Stimulated activated CD8-positive, alpha-beta memory T cell treated with anti-CD3 and anti-CD28 coated beads, Interleukin-4, amount 100 ng/mL, for 24 hours (primary cell): ENCODE measurements around the gene MDM4.
"Not testable (repeated sequence)": the region's sequence is repeated elsewhere in the genome, so short reads cannot be mapped to it uniquely, and the experiment has no call there.

Source experiments
- DNase-seq: peaks from one replicate; pipeline ENCODE4 v3.0.0-alpha.2; 2020; ENCODE audit warnings: low read depth

Gene MDM4

GRCh38 chr1:204562075-204562990 is 46.1 kb downstream of the MDM4 start:
- DNase-seq: no peak

- DNase-seq: no peak
Observed at GRCh38 chr1:204563307-204563706, 47.1 kb downstream of the MDM4 start.

DNA sequence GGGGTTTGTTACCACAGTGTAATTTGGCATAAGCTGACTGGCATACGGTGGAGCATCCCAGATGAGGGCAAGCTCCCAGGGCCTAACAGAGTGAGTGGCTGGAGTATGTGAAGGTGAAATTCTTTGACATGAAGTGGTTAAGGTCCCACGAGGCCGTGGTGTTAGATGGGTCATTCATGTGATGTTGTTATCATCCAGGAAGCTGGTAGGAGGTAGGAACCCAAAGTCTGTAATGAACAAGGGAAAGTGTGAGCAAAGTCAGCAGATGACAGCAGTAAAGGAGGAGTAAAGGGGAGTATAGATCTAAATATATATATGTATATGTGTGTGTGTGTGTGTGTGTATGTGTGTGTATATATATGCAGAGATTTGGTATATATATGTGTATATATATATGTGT is 47.6 kb downstream of the MDM4 start:
- no peak for DNase-seq

DNA sequence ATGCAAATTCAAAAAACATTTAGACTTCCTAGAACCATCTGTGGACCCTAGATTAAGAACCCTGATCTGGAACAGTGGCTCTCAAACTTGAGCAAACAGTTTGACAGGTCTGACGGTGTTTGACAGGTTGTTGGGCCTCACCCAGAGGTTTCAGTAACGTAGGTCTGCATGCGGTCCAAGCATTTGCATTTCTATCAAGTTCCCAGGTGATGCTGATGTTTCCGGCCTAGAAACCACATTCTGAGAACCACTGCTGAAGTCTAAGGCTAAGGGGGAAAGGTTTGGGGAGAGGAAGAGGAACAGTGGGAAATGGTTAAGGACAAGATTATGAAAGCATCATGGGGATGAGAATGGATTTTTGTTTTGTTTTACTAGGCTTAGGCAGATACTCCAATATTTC is 48.6 kb downstream of the MDM4 start:
- no peak for DNase-seq

DNA sequence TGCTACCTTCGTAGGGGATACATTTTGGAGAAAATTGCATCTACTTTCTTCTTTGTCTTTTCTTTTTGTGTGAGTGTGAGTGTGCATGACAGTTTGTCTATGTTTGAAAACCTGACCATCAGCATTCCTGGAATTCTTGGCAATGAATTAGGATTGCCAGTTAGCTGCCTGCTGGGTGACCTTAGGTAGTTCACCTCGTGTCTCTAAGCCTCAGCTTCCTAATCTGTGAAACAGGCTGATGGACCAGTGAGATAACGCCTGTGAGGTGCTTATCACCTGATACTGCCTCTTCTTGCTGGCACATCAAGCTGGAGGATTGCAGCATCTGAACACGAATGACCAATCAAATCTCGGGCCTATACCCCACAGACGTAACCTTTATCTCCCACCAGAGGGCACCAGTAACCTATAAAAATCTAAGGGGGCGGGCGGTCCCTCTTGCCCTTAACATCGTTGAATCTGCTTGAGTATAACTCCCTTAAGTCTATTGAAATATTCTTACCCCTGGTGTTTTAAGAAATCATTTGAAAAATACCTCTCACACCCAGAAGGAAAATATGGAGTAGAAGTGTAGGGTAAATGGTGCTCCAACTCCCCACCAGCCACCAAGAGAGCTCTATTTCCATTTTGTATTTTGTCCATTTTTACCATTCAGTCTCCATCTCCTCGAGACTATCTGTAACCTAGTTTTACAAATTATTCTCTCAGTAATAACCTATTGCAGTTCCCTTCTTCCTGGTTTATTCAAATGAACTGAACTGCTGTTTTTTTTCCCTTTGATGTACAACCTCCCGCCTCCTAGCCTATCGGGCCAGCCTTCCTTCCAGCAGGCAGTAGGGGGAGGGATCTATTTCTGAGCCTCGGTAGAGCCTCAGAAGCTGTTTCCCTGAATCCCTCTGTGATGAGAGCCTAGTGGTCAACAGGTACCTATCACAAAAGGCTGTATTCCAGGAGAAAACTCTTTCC is 49.7 kb downstream of the MDM4 start:
- DNase-seq: peak; percentile 29

DNA sequence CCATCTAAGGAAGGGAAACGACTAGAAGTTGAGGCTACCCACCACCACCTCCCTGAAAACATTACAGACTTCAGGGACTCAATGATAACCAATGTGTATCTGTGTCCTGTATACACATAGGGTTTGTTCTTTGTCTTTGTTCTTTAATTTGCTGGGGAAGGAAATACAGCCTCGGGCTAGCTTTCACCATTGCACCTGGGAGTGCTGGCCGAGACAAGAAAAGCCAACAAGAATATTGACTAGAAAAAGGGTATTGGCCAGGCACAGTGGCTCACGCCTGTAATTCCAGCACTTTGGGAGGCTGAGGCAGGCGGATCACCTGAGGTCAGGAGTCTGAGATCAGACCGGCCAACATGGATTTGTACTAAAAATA is 50.4 kb downstream of the MDM4 start:
- no peak for DNase-seq

DNA sequence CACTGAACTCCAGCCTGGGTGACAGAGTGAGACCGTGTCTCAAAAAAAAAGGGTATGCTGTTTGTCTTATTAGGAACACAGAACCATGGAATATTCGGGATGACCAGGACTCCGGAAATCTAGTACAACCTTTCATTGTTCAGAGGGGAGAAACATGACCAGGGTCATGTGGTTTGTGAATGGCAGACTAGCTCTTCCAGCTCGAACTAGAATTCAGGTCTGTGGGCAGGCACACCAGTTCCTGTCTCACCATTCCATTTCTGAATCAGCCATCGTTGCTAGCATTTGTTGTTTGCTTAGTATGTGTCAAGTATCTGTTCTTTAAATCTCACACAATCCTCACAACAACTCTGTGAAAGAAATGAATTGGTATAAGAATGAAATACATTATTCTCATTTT is 50.9 kb downstream of the MDM4 start:
- DNase-seq: no peak

GRCh38 chr1:204568576-204569315 is 52.5 kb downstream of the MDM4 start:
- DNase-seq: no peak

DNA sequence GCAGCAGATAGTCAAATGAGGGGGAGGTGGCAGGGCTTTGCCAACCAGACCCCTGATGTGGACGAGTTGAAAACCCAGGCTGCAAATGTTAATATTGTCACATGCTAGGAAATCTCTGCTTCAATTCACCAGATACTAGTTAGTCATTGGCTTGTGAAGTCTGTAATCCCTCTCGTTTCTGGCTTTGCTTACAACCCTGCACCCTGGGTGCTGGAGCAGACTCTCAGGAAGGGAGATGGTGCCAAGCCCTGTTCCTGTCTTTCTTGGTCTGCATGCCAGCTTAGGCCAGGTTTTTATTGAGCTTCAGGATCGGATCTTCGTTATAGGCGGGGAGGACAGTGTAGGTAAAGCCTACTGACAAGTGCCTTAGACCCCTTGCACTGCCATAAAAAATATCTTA is 53.3 kb downstream of the MDM4 start:
- no peak for DNase-seq

- DNase-seq: not testable (repeated sequence)
Observed at GRCh38 chr1:204570021-204570420, 53.8 kb downstream of the MDM4 start.

- DNase-seq: no peak
Observed at GRCh38 chr1:204571128-204571527, 54.9 kb downstream of the MDM4 start.

- no peak for DNase-seq
Observed at GRCh38 chr1:204571631-204572030, 55.4 kb downstream of the MDM4 start.

GRCh38 chr1:204572923-204573922 is 57.0 kb downstream of the MDM4 start:
- DNase-seq: no peak

DNA sequence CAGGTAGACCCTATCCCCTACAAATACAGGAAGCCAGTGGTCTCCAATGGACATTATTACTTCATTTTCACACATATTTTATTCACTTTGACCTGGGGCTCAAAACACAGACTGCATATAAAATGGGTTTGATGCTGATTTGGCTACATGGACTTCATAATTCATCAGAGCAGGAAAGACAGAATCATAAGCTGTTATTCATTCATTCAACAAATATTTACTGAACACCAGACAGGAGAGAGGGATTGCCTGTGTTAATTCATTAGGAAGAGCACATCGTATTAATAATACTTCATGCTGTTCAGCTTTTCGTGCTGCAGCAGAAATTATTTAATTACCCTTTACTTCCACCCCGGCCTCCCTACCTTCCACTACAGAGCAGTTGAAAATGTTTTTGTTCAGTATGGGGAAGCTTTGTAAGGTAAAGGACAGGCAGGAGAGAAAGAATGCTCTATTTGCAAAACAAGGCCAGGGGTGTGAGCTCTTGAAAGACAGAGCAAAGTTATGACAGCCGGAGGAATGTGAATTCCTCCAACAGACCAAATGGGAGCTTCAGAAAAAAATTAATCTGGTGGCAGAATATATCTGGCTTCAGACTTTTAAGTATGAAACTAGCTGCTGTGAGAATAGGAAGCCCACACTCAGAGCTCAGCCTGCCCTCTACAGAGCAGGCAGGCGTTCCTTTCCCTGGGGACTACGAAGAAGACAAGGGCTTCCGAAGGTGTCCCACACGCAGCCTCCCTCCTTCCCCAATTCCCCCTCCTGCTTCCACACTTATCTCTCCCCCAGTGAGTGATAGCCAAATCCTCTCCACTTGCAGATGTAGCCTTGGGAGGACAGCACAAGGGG is 58.0 kb downstream of the MDM4 start:
- DNase-seq: no peak

- no peak for DNase-seq
Observed at GRCh38 chr1:204574865-204575163, 58.6 kb downstream of the MDM4 start.

GRCh38 chr1:204575221-204576190 is 59.3 kb downstream of the MDM4 start:
- DNase-seq: no peak

GRCh38 chr1:204576422-204576821 is 60.2 kb downstream of the MDM4 start:
- DNase-seq: no peak

- no peak for DNase-seq
Observed at GRCh38 chr1:204577794-204578478, 61.7 kb downstream of the MDM4 start.
